Measurements from ENCODE around the gene ZC2HC1B.
A peak's percentile ranks its signal among the peaks of the same experiment; 100 is the strongest.
"Not testable (repeated sequence)": the region's sequence is repeated elsewhere in the genome, so short reads cannot be mapped to it uniquely, and the experiment has no call there.

Gene ZC2HC1B

DNA sequence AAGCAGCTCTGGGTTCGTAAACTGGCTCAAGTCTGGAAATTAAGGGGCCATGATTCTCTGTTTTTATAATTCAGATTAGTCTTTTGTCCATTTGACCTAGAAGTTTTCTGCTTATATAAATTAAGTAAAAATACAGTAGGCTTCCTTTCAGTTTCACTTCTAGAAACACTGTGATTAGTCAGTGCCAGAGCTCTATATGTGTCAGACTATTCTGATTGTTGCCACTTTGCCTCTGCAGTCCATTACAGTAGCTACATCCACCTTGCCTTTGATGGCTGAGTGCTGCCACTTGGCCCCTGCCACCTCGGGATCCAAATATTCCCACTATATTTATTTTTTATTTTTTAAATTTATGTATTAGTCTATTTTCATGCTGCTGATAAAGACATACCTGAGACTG lies 7.9 kb downstream of the ZC2HC1B start:
- TF ChIP-seq ZFX (IDR thresholded peaks at IDR 0.05) (no peak), CTCF (conservative IDR thresholded peaks at IDR 0.05) (no peak)
- H3K27ac ChIP-seq = no peak overlapping the region

- H3K27ac ChIP-seq = not testable (repeated sequence)
Measured at GRCh38 chr6:143873600-143873999, 9.3 kb downstream of the ZC2HC1B start.

DNA sequence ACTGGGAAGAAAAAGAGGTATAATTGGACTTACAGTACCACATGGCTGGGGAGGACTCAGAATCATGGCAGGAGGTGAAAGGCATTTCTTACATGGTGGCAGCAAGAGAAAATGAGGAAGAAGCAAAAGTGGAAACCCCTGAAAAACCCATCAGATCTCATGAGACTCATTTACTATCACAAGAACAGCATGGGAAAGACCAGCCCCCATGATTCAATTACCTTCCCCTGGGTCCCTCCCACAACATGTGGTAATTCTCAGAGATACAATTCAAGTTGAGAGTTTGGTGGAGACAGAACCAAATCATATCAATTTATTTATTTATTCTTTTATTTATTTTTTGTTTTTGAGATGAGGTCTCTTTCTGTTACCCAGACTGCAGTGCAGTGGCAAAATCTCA lies 10.2 kb downstream of the ZC2HC1B start:
- not testable (repeated sequence) for H3K27ac ChIP-seq

- H3K27ac ChIP-seq = peak overlapping the region; percentile 66
- TF ChIP-seq CTCF (conservative IDR thresholded peaks at IDR 0.05) (no peak), ZFX (IDR thresholded peaks at IDR 0.05) (no peak)
Measured at GRCh38 chr6:143877584-143878271, 13.5 kb downstream of the ZC2HC1B start.

GRCh38 chr6:143878272-143878760 lies 14.0 kb downstream of the ZC2HC1B start:
- peak overlapping the region; percentile 66 for H3K27ac ChIP-seq

DNA sequence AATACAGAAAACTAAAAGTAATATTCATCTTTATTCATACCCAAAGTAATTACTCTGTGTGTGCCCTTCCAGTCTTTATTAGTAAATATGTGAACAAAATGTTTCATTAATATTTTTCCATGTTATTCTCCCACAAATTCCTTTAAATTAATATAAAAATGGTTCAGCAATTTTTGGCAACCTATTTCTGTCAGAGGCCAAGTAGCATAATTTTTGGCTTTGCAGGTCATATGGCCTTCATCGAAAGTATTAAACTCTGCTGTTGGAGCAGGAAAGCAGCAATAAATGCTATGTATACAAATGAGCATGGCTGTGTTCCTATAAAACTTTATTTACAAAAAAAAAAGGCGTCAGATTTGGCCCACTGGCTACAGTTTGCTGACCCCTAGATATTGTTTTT lies 16.1 kb downstream of the ZC2HC1B start:
- TF ChIP-seq CTCF (conservative IDR thresholded peaks at IDR 0.05) = no peak
- no peak for TF ChIP-seq ZFX (IDR thresholded peaks at IDR 0.05)
- no peak overlapping the region for H3K27ac ChIP-seq

More at GRCh38 chr6:143878272-143878760, 14.0 kb downstream of the ZC2HC1B start:
- no peak for TF ChIP-seq CTCF (conservative IDR thresholded peaks at IDR 0.05)
- no peak for TF ChIP-seq ZFX (IDR thresholded peaks at IDR 0.05)

DNA sequence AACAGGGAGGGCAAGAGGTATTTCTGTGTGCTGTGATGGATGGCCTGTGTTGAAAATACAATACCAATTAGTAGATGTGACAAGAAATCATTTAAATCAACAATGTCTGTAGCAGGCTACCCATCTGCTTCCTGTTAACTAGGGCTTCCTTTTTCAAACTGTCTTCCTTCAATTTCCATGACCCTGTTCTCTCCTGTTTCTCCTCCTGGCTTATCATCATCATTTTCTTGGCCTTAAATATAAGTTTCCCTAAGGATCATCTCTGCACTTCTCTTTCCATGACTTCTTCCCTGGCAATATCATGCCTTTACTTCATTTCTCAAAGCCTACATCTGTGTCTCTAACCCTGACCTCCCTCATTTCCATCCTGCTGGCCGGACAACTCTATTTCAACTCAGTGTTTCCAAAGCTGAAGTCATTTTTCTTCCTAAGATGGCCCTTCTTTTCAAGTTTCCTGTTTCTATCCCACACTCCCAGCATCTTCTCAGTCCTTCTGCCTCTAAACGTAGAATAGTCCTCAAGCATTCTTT lies 18.2 kb downstream of the ZC2HC1B start:
- no peak overlapping the region for H3K27ac ChIP-seq
- no peak for TF ChIP-seq CTCF (conservative IDR thresholded peaks at IDR 0.05)
- no peak for TF ChIP-seq ZFX (IDR thresholded peaks at IDR 0.05)

- H3K27ac ChIP-seq = no peak overlapping the region
- TF ChIP-seq ZFX (IDR thresholded peaks at IDR 0.05) = no peak
- TF ChIP-seq CTCF (conservative IDR thresholded peaks at IDR 0.05) = no peak
Measured at GRCh38 chr6:143884216-143884900, 20.1 kb downstream of the ZC2HC1B start.
